Measurements from ENCODE around the gene APPL2. TPM values are rescaled to one million over a fixed set of nuclear protein-coding genes. Genes with fewer than 3 reads are reported as not detected.
"Not testable (repeated sequence)": the region's sequence is repeated elsewhere in the genome, so short reads cannot be mapped to it uniquely, and the experiment has no call there.

APPL2 gene
- total RNA-seq, 1 donor from 2014 or later = 112 TPM

DNA sequence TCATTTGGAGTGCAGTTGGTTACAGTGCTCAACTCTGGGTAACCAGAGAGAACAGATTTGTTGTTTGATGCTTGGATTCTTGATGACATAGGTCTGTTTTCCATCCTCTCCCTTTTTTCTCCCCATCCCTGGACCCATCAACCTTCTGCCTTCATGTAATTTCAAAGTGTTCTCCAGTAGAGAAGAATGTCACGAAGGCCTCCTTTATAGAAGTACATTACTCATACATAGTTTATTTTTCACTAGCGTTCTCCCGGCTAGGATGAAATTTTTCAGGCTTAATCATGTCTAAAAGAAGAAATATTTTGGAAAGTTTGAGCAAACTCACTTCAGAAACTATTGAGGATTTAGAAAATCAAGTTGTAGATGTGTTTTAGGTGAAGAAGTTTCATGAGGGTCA, 20.9 kb upstream of the APPL2 start:
- no peak for DNase-seq (ENCODE audit: low spot score)

DNA sequence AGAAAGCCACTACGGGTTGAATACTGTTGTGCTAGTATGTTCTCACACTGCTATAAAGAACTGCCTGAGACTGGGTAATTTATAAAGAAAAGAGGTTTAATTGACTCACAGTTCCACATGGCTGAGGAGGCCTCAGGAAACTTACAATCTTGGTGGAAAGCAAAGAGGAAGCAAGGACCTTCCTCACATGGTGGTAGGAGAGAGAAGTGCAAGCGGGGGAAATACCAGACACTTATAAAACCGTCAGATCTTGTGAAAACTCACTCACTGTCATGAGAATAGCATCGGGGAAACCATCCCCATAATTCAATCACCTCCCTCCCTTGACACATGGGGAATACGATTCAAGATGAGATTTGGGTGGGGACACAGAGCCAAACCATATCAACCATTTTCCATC, 20.5 kb upstream of the APPL2 start:
- DNase-seq (ENCODE audit: low spot score) = not testable (repeated sequence)

DNA sequence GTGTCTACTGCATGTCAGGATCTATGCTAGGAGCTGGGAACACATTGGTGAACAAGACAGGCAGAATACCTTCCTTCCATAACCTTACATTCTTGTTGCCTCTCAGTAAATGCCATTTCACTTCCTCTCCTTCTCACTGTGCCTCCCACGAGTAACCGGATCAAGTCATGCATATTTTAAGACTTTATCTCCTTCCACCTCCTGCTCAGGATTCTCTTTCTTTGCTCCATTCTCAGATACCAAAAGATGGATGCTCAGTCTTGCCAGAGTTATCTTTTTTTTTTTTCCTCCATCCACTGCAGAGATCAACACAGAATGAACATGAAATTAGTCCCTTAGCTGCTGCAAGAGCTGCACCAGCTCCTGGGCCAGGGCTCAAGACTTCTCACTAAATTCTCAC, 20.0 kb upstream of the APPL2 start:
- no peak for DNase-seq (ENCODE audit: low spot score)

DNA sequence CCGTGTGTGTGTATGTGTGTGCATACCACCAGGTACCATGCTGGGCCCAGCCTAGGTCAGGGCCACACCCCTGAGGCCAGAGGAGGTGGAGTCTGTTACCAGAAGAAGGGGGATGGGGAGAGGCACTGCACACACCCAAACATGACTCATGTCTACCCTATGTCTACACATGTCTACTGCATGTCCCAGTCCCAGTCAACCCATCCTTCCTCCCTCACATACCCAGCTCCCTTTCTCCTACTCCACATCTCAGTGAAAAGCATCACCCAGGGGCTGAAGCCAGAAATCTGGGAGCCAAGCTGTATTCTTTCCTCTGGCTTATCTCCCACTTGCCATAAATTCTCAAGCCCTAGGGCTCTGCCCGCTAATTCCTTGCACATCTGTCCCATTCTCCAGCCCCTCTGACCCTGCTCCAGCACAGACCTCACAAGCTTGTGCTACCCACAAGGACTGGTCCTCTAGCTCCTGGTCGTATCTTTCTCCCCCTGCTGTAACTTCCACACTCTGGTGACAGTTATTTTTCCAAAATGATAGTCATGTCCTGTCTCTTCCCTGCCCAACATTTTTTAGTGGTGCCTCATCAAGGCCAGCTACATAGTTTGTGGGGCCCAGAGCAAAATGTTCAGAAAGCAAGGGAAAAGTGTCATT, 18.0 kb upstream of the APPL2 start:
- DNase-seq (ENCODE audit: low spot score) = no peak

DNA sequence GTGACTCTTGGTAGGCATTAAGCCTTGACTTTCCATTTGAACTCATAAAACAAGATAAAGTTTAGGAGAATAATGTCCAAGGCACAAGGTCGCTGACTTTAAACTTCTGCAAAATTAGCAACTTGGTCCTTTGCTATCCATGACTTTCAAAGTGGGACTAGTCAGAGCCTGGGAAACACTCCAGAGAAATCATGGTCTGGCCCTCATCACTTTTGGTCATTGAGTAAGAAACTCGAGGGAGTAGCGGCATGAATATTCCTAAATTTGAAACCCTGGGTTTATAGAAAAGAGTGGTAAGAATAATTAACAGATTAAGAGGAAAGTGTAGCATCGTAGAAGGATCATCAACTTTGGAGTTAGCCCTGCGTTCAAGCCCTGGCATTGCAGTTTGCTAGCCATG, 16.9 kb upstream of the APPL2 start:
- DNase-seq (ENCODE audit: low spot score) = no peak

DNA sequence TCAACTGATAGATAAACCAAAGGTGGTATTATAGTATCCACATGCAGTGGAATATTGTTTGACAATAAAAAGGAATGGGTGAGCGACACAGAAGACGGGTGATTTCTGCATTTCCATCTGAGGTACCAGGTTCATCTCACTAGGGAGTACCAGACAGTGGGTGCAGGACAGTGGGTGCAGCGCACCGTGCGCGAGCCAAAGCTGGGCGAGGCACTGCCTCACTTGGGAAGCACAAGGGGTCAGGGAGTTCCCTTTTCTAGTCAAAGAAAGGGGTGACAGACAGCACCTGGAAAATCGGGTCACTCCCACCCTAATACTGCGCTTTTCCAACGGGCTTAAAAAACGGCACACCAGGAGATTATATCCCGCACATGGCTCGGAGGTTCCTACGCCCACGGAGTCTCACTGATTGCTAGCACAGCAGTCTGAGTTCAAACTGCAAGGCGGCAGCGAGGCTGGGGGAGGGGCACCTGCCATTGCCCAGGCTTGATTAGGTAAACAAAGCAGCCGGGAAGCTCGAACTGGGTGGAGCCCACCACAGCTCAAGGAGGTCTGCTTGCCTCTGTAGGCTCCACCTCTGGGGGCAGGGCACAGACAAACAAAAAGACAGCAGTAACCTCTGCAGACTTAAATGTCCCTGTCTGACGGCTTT, 9.9 kb upstream of the APPL2 start:
- DNase-seq (ENCODE audit: low spot score) = not testable (repeated sequence)

DNA sequence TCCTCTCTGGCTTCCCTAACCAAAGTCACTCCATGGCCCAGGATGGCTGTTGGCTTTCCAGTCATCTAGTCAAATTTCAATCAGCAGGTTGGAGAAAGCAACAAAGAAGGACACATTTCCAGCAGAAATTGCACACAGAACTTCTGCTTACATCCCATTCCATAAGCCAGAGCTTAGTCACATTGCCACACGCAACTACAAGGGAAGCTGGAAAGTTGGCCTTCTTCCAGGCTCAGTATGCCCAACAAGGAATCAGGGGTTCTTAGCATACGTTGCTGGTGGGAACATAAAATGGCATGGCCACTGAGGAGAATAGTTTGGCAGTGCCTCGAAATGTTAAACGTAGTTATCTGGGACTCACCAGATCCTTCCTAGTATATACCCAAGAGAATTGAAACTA, 9.3 kb upstream of the APPL2 start:
- no peak for DNase-seq (ENCODE audit: low spot score)

DNA sequence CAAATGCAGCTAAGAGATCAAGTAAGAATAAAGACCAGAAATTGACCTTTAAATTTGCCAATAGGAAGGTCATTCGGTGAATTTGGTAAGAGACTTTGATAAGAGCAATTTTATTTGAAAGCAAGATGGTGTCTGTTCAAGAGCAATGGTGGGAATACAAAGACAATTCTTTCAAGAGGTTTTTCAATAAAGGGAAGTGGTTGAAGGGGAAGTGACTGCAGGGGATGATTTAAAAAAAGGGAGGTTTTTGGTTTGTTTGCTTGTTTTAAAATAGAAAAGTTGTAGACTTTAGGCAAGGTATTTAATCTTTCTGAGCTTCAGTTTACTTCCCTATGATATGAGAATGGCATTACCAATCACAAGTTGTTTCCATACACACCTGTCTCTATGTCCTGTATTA, 4.3 kb upstream of the APPL2 start:
- no peak for DNase-seq (ENCODE audit: low spot score)

DNA sequence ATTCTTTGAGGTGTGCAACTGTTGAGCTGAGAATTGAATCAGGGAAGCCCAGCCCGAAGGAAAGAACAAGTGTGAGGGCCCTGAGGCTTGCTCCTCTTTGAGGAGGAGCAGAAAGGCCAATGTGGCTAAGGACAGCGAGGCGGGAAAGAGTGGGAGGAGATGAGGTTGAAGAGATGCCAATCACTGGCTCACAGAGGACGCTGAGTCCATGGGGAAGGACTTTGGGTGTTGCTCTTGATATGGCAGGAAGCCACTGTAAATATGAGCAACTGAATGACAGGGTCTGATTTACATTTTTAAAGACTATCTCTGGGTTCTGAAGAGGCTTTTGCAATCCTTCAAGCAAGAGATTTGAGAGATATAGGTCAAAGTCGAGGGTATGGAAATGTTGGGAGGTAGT, 3.3 kb upstream of the APPL2 start:
- DNase-seq (ENCODE audit: low spot score) = no peak

DNA sequence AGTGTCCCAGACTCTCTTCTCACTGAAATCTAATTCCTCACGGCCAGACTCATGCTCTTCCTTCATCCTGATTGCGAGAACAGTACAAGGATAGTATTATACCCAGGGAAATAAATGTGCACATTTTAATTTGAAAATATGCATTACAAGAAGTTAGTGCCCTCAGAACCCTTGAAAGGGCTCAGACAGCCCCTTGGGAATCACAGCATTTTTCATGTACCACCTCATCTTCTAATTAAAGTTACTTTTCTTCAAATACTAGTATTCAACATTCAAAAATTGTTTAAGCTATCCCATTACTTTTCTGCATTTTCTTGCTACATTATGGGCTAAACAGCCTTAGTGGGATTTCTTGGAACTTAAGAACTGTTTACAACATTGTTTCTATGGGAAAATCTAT, 1.7 kb upstream of the APPL2 start:
- DNase-seq (ENCODE audit: low spot score) = no peak

DNA sequence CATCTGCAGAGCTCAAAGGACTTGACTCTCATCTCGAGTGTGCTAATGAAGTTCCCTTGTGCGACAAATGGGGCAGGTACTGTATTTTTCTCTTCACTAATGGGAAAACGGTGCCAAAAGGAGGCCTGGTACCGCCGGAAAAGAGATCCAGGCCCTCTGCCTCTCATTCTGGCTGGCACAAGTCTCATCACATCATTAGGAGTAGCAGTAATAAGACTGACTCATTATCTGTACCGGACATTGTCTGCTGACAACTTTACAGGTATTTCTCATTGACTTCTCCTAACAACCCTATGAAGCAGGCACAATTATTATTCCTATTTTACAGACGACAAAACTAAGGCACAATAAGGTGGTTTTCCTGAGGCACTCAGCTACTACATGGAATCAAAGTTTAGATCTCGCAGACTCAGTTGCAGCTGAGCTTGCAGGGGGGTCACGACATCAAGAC, 668 bp downstream of the APPL2 start:
- no peak for DNase-seq (ENCODE audit: low spot score)

DNA sequence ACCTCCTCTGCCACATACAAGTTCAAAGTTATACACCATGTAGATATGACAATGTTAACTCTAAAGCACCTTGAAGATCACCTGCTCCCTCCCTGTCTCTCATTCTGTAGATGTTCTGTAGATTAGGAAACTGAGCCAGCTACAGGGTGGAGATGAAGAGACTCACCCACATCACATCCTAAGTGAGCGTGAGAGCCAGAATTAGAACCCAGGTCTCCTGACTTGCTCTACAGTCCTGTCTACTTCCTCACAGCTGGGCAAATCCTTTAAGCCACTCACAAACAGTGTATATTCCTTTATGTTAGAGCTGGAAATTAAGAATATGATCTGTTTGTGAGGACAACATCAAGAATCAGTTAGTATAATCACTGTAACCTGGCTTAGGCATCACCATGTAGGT, 1.8 kb downstream of the APPL2 start:
- DNase-seq (ENCODE audit: low spot score) = no peak

DNA sequence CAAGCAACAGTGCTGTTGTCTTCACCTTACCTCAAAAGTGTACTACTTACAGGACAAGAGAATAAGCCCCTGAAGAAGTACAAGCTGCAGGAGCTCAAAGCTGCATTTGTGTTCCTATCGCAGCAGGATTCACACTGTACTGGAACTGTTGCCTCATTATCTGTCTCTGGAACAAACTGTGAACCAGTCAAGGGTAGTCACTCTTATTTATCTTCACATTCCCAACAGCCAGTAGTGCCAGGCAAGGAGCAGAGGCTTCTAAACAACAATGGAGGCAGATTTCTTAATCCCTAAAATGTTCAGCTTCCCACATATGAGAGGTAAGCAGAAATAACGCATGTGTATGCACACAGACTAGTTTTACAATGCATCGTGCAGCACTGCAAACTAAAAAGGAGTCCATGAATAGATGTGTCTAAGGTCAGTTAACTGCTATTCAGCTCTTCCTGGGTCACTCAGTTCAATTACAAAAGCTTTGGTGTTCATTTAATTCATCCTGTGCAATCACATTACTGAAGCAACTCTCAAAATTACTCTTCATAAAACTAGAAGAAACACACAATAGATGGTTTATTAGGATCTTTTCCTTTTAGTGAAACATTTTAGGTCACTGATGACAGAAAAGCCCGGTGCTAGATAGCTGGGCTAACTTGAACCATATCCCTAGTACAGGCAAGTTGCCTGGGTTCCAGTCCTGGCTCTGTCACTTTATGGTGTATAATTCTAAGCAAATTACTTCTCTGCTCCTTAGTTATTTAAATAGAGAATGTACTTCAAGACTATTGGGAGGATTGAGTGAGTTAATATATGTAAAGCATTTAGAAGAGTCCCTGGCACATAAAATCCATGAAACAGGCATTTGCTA, 2.7 kb downstream of the APPL2 start:
- no peak for DNase-seq (ENCODE audit: low spot score)

DNA sequence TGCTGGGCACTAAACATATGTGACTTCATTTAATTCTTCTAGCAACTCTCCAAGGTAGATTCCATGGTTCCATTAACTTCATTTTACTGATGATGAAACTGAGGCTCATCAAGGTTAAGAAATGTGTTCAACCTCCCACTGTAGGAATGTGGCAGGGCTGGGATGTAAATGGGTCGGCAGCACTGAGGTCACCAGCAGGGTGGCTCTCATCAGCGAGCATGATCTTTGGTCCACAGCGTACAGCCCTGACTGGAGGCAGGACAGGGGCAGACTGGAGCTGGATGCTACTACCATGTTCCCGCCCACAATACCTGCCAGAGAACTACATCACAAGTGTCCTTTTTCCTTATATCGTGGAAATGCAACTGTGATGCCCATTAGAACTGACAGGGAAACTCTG, 4.6 kb downstream of the APPL2 start:
- no peak for DNase-seq (ENCODE audit: low spot score)

DNA sequence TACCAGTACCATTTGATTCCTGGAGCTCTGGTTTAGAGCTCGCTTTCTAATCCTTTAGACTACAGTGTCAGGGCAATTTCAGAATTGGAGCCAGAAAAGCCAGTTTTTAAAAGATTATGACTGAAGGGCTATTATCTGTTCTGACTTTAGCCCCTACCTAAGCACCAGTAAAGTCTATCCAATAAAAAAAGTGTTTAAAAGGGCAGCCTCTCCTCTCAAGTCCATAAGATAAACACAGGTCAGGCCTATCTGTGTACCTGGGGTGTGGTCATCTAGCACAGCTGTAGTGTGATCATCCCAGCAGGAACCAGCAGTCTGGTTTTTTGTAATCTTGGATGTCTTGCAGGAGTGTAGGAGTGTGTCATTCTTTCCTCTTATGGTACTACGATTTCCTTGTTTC, 6.6 kb downstream of the APPL2 start:
- DNase-seq (ENCODE audit: low spot score) = no peak

DNA sequence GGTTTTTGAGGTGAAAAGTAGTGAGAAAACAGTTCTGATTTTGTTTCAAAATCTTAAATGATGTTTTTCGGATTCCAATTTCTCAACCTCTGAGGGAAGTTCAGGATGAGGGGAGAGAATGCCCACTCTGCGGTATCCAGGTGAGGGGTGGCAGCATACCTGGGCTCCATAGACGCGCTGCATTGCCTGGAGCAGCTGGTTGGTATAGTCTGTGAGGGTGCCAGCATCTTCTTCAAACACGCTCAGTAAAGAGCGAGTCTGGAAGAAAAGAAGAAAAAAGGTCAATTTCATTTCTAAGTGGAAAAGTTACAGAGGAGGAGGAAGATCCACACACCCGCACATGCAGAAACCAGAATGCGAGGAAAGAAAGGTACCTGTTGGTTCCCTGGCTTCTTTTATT, 7.0 kb downstream of the APPL2 start:
- DNase-seq (ENCODE audit: low spot score) = no peak

DNA sequence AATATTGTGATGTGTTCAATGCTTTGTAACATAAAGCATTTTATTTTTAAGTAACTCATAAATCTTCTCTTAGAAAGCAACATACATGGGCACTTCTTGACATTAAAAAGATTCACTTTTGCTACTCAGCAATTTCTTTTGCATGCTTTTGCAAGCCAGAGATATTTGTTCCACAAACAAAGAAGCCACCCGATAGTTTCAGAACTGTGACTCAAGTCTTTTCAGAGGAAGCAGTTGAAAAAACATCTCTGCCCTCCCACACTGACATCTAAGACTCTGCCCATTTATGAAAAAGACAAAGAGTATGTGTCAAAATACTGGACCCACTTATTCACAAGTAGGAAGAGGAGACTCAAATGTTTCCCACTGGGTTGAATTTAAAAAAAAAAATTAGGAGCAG, 7.5 kb downstream of the APPL2 start:
- DNase-seq (ENCODE audit: low spot score) = no peak

DNA sequence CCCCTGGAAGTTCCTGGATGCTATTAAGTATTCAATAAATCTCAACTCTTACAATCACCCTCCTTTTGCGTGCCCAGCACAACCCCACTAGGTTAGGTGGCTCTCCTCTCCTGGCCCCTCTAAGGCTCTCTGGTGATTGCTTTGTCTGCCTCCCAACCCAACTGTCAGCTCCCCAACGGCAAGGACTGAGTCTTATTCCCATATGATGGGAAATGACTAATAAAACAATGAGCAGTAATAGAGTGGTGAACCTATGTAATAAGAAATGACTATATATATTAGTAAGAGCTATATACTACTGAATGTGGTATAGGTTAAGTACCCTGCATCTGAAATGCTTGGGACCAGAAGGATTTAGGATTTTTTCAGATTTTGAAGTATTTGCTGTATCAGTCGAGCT, 8.1 kb downstream of the APPL2 start:
- DNase-seq (ENCODE audit: low spot score) = no peak

DNA sequence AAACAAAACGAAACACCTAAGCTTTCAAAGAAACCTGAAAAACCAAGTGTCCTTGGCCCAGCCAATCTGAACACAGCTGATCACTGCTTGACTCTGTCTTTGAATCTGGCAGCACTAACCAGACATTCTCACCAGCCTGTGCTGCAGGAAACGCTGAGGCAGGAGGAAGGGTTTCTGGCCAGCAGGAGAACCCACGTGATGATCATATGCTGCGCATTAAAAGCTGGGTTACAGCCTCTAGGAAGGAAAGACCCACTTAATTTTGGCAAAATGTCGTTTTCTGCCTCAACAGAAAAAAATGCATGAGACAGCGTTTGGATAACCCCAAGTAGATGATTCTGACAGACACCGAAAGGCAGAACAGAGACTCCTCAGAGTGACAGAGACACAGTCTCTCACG, 9.8 kb downstream of the APPL2 start:
- peak; percentile 86 for DNase-seq (ENCODE audit: low spot score)

DNA sequence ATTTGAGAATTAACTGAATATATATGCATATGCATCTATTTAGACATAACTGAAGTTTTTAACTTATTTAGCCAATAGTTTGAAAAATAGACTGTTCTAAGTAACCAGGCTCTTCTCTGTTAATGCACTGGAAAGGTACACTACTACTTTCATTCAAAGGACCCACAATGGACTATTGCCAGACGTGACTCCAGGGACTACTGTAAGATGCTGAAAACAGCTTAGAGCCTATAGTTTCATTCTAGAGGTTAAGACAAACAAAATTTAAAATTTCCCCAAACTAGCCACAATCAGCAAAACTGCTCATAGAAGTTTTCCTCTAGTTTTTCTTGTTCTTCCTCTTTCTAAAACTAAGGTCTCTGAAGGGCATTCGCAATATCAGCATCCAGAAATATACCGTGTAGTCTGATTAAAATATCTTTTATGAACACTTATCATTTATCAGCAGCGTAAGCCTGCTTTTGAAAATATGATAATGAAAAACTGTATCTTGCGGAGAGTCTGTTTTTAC, 10.4 kb downstream of the APPL2 start:
- DNase-seq (ENCODE audit: low spot score) = no peak

DNA sequence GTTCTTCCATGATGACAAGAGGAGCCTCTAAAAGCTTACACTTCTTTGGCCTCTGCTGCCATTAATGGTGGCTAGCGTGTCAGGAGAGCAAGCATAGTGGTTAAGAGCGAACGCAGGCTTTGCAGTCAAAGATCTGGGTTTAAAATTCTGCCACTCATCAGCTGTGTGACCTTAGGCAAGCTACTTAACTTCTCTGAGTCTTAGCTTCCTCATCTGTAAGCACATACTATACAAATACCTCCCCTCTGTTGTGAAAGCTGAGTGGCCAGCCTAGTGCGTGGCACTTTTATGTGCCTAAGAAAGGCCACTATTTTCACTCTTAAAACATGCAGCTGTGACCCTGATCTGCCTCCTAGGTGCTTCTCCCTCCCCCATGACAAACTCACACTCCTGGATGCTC, 11.6 kb downstream of the APPL2 start:
- no peak for DNase-seq (ENCODE audit: low spot score)

DNA sequence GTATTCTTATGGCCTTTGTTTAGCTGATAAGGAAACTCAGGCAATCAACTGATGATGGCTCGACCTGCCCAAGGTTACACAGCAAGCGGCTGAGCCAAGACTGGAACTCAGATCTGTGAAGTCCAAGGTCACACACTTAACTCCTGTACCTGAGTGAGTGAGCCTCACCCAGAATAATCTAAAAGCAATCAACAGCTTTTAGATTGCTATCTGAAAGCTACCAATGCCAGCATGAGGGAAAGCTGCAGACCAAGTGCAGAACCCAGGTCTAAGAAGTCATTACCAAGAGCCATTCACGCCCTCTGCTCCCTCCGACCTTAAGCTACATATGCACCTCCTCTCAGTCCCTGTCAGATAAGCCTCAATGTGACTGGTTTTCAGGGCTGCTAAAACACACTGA, 12.1 kb downstream of the APPL2 start:
- no peak for DNase-seq (ENCODE audit: low spot score)

DNA sequence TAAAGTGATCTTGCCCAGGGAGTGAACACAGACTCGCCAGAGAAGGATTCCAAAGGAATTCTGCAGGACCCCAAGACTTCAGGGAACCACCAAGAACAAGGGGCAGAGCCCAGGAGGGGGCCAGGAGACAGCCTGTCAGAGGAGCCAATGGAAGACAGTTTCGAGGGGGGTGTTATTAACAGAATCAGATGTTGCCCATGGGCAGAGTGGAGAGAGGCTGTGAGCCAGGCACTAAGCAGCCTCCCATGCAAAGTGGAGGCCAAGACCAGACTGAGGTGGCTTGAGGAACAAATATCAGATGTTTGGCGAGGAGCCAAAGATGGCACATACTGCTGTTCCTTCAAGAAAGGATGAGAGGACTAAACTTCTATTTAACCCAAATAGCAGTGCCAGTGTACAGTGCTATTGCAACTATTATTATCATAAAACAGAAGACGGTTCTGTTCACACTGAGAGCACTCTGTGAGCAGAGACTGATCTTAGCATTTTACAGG, 12.6 kb downstream of the APPL2 start:
- no peak for DNase-seq (ENCODE audit: low spot score)
